CD4-positive, alpha-beta memory T cell (primary cell): ENCODE data around the gene MAST2. TPM values are rescaled to one million over a fixed set of nuclear protein-coding genes. Genes with fewer than 3 reads are reported as not detected.

ENCODE experiments used
- polyA plus RNA-seq, 2 donors: library from polyadenylated mRNA; unstranded; fragments of 300-500 nt; fragmentation: Illumina TruSeq; gene quantifications; one replicate each; pipeline ENCODE4 v1.2.3, GENCODE V29; 2021
- total RNA-seq, 2 experiments: library from RNA; stranded (reverse); gene quantifications; one replicate each; pipeline ENCODE4 v1.2.3, GENCODE V29; 2021

The MAST2 gene
- total and polyA plus RNA-seq, 4 experiments from 2014 or later: 0.65 to 9.9 (median 4.3) TPM

Other genes starting within 250 kb of the MAST2 start
- 10 to 100 TPM; 93.7 to 93.9 TPM for gene NASP, start 219.6 kb upstream of the MAST2 start, total RNA-seq
- gene NASP, start 219.6 kb upstream of the MAST2 start, polyA plus RNA-seq: 10 to 100 TPM; 57.1 to 87.1 TPM
- gene CCDC17, start 179.6 kb upstream of the MAST2 start, total RNA-seq: 1 to 10 TPM; 7.6 to 8.3 TPM
- gene CCDC17, start 179.6 kb upstream of the MAST2 start, polyA plus RNA-seq: under 1 TPM in 1 of 2 donors, not detected in 1; 0.25 TPM
- gene GPBP1L1, start 117.1 kb upstream of the MAST2 start, total RNA-seq: 100 to 1,000 TPM; 175 to 187 TPM
- 100 to 1,000 TPM in 1 of 2 donors, 10 to 100 TPM in 1; 88.8 to 147 TPM for gene GPBP1L1, start 117.1 kb upstream of the MAST2 start, polyA plus RNA-seq
- gene TMEM69, start 115.4 kb upstream of the MAST2 start, total RNA-seq: 10 to 100 TPM; 26.1 to 26.7 TPM
- 10 to 100 TPM; 36.1 to 42.5 TPM for gene TMEM69, start 115.4 kb upstream of the MAST2 start, polyA plus RNA-seq
- 10 to 100 TPM; 17.3 to 19.7 TPM for gene IPP, start 53.0 kb upstream of the MAST2 start, total RNA-seq
- gene IPP, start 53.0 kb upstream of the MAST2 start, polyA plus RNA-seq: 10 to 100 TPM in 1 of 2 donors, 1 to 10 TPM in 1; 9.0 to 16.4 TPM